SW480 (cell line): Measurements from ENCODE around the gene GOLGA8S.
"Not testable (repeated sequence)": the region's sequence is repeated elsewhere in the genome, so short reads cannot be mapped to it uniquely, and the experiment has no call there.

ENCODE experiments used
- DNase-seq: peaks from one replicate; pipeline ENCODE4 v3.0.0-alpha.2; 2016; ENCODE audit warnings: low spot score

Gene GOLGA8S

GRCh38 chr15:23399207-23399606 is 44.7 kb downstream of the GOLGA8S start:
- DNase-seq, result not testable (repeated sequence)

- DNase-seq, result no peak
These were observed 47.1 kb downstream of the GOLGA8S start for GRCh38 chr15:23401627-23402026.

- DNase-seq, result no peak
These were observed 47.6 kb downstream of the GOLGA8S start for GRCh38 chr15:23402140-23402539.

- no peak for DNase-seq
These were observed 48.0 kb downstream of the GOLGA8S start for GRCh38 chr15:23402544-23402943.

- no peak for DNase-seq
These were observed 49.0 kb downstream of the GOLGA8S start for GRCh38 chr15:23403550-23403949.

- DNase-seq, result no peak
These were observed 57.3 kb downstream of the GOLGA8S start for GRCh38 chr15:23411841-23412240.

GRCh38 chr15:23412881-23413600 is 58.5 kb downstream of the GOLGA8S start:
- not testable (repeated sequence) for DNase-seq
